Measurements from ENCODE around the gene DENND1B. TPM values are rescaled to one million over a fixed set of nuclear protein-coding genes. Genes with fewer than 3 reads are reported as not detected.
"Not testable (repeated sequence)": the region's sequence is repeated elsewhere in the genome, so short reads cannot be mapped to it uniquely, and the experiment has no call there.

DENND1B gene
- total RNA-seq, 2 donors from 2014 or later = 12.2 to 17.1 TPM

DNA sequence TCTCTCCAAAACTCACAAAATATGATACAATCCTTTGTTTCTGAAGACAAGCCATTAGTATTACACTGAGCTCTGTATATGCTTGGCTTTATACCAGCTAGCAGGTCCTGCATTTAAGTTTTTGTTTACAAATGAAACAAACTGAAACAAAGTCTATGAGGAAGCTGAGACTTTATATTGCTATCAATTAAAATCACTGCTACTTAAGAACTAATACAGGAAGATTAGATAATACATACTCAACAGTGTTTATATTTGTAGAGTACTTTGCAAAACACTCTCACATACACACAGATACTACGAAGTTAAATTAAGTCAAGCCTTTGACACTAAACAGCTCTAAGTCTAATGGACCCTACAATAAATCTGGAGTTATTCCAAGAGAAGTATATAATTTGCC is 259.9 kb downstream of the DENND1B start:
- Mint-ChIP-seq H3K4me3 (no peak overlapping the region), H3K4me1 (no peaks in the 10 kb centered on the region)

DNA sequence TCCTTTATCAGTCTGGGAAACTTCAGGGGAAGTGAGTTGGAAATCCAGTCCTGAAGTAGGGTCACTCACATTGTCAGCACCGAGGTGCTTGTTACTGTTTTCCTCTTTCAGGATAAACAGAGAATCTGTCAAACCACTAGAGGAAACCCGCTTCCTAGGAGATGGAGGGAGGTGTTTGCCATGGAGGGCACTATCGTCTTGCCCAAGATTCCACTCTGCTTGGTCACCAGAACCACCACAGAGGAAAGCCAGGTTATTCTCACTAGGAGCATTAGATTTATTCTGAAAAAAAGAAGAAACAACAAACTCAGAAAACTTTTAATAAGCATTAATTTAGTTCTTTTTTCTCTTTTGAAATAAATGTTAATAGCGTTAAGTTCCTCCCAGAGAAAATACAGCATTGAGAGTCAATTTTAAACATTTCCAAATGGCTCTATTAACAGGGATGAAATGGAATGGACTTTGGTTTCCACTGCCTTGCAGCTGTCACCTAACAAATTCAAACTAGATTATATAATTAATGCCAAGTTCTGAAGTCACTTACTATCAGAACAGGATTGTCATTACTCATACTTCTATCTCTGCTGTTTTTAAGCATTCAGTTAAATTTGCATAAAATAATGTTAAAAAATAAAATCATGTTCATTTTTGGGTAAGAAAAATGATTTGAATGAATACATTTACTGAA is 264.4 kb downstream of the DENND1B start:
- no peaks in the 10 kb centered on the region for H3K27me3 Mint-ChIP-seq
- no peaks in the 10 kb centered on the region for H3K9me3 Mint-ChIP-seq
- H3K36me3 Mint-ChIP-seq (ENCODE audit: low read depth) = peaks cover 41% of the 10 kb centered on the region
- no peak overlapping the region for H3K4me3 Mint-ChIP-seq
- ATAC-seq (replicated peaks) = no peak
- no peaks in the 10 kb centered on the region for H3K4me1 Mint-ChIP-seq
- H3K27ac Mint-ChIP-seq = no peak overlapping the region

More for the DNA sequence above, 259.9 kb downstream of the DENND1B start:
- no peaks in the 10 kb centered on the region for H3K27me3 Mint-ChIP-seq
- no peak overlapping the region for H3K27ac Mint-ChIP-seq
- H3K36me3 Mint-ChIP-seq (ENCODE audit: low read depth) = peaks cover 26% of the 10 kb centered on the region
- H3K9me3 Mint-ChIP-seq = no peaks in the 10 kb centered on the region
- ATAC-seq (replicated peaks) = no peak

DNA sequence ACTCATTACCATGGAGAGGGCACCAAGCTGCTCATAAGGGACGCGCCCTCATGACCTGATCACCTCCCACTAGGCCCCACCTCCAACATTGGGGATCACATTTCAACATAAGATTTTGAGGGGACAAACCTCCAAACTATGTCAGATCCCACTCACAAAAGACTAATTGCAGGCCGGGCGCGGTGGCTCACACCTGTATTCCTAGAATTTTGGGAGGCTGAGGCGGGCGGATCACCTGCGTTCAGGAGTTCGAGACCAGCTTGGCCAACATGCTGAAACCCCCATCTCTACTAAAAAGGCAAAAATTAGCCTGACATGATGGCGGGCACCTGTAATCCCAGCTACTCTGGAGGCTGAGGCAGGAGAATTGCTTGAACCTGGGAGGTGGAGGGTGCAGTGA is 278.6 kb downstream of the DENND1B start:
- ATAC-seq (replicated peaks) = no peak
- no peaks in the 10 kb centered on the region for H3K36me3 Mint-ChIP-seq (ENCODE audit: low read depth)
- no peaks in the 10 kb centered on the region for H3K9me3 Mint-ChIP-seq
- H3K4me1 Mint-ChIP-seq = no peaks in the 10 kb centered on the region
- H3K27me3 Mint-ChIP-seq = no peaks in the 10 kb centered on the region
- H3K4me3 Mint-ChIP-seq = no peak overlapping the region
- H3K27ac Mint-ChIP-seq = no peak overlapping the region

DNA sequence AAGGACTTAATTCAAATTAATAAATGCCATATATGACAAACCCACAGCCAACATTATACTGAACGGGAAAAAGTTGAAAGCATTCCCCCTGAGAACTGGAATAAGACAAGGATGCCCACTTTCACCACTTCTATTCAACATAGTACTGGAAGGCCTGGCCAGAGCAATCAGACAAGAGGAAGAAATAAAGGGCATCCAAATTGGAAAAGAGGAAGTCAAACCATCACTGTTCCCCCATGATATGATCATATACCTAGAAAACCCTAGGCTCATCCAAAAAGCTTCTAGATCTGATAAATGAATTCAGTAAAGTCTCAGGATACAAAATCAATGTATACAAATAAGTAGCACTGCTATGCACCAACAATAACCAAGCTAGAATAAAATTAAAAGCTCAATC is 283.8 kb downstream of the DENND1B start:
- H3K27ac Mint-ChIP-seq; ATAC-seq (replicated peaks); H3K9me3 Mint-ChIP-seq; H3K4me1 Mint-ChIP-seq; H3K4me3 Mint-ChIP-seq; H3K36me3 Mint-ChIP-seq (ENCODE audit: low read depth): not testable (repeated sequence)
- peaks cover 16% of the 10 kb centered on the region for H3K27me3 Mint-ChIP-seq

DNA sequence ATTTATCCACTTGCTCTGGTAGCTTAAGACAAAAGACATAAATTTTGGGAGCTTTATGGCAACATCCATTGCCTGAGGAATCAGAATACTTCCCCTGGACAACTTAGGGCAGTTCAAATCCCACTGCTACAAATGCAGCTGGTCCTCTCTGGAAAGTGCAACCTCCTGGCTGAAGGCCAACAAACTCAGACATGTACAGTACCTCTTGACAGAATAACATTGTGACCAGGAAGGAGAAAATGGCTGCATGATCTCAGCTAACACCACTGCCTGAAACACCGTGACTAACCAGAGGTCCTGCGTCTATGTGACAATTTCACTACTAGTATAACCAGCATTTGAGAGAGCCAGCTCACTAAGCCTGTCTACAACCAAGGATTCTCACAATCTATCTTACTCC is 288.3 kb downstream of the DENND1B start:
- Mint-ChIP-seq H3K27ac (no peak overlapping the region), H3K4me1 (no peaks in the 10 kb centered on the region), H3K36me3 (ENCODE audit: low read depth) (no peaks in the 10 kb centered on the region), H3K9me3 (peaks cover 5% of the 10 kb centered on the region), H3K4me3 (no peak overlapping the region), H3K27me3 (peaks cover 16% of the 10 kb centered on the region)
- no peak for ATAC-seq (replicated peaks)

DNA sequence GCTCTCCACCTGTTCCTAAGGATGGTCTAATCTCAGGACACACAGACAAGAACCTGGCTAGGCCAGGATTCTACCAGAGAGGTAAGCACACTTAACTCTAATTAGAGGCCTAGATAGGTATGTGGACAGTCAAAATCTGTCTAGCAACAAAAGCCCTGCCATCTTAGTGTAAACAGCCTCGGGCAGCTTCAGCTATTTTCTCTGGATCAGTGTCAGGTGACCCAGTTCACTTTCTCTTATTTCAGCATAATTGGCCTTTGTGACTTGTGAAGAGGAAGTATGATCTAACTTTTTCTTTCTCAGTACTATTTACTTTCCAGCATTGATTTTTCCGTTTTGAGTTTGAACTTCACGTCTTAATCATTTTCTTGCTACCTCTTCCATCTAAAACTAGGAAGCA is 289.5 kb downstream of the DENND1B start:
- peaks cover 5% of the 10 kb centered on the region for H3K9me3 Mint-ChIP-seq
- H3K36me3 Mint-ChIP-seq (ENCODE audit: low read depth) = no peaks in the 10 kb centered on the region
- H3K4me3 Mint-ChIP-seq = no peak overlapping the region
- no peak overlapping the region for H3K27ac Mint-ChIP-seq
- peaks cover 4% of the 10 kb centered on the region for H3K4me1 Mint-ChIP-seq
- H3K27me3 Mint-ChIP-seq = peaks cover 15% of the 10 kb centered on the region
- no peak for ATAC-seq (replicated peaks)

DNA sequence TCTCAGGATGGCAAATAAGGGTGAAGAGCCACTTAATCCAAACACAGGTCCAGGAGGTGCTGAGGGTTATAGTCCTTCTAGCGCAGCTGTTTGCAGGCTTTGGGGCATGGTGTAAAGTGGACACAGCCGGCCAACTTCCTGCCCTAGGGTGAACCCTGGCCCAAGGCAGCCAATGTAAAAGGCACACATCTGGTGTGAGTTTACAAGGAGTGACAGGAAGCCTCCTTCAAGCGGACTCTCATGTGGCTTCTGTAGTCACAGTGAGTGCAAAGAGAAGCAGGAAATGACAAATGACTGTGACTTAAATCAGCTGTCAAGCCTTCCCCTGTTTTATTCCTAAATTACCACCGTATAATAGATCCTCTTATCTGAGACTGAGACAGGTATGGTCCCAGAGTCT is 294.2 kb downstream of the DENND1B start:
- Mint-ChIP-seq H3K4me3 (no peak overlapping the region), H3K4me1 (peaks cover 4% of the 10 kb centered on the region)

DNA sequence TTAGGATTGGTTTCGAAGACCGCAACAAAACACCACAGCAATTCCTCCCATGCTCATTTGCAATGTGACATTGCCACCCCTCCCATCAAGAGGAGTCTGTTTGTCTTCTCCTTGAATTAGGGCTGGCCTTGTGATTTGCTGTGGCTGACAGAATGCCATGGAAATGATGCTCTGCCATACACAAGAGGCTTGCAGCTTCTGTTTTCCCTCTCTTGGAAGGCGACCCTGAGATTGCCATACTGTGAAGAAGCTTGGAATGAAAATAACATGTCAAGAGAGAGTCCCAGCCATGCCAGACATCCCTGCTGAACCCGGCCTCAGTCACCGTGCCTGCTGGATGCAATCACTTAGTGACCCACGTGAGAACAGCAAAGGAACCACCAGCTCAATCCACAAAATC is 294.8 kb downstream of the DENND1B start:
- Mint-ChIP-seq H3K27ac (no peak overlapping the region), H3K4me3 (no peak overlapping the region), H3K9me3 (no peaks in the 10 kb centered on the region), H3K36me3 (ENCODE audit: low read depth) (no peaks in the 10 kb centered on the region), H3K27me3 (peaks cover 8% of the 10 kb centered on the region), H3K4me1 (peaks cover 4% of the 10 kb centered on the region)
- no peak for ATAC-seq (replicated peaks)

More for the DNA sequence above, 294.2 kb downstream of the DENND1B start:
- peak; percentile 57 for ATAC-seq (replicated peaks)
- H3K9me3 Mint-ChIP-seq = no peaks in the 10 kb centered on the region
- H3K27ac Mint-ChIP-seq = no peak overlapping the region
- no peaks in the 10 kb centered on the region for H3K36me3 Mint-ChIP-seq (ENCODE audit: low read depth)
- peaks cover 7% of the 10 kb centered on the region for H3K27me3 Mint-ChIP-seq

DNA sequence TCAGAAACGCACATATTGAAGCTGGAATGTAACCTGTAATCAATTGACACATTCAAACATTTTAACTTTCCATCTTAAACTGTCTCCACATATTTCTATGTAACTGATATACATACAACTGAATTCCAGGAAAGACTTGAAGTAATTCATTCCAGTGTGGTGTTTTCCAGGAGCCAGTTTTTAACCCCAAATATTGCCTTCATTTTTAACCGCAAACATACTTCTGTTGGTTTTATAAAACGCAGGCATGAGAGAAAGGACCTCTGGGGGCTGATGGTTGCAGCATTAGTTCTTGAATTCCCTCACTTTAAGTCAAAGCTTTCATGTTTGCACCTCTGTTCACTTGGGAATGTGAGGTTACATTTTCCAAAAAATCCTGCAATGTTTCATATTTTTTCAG is 303.1 kb downstream of the DENND1B start:
- Mint-ChIP-seq H3K36me3 (ENCODE audit: low read depth) (no peaks in the 10 kb centered on the region), H3K4me3 (no peak overlapping the region), H3K4me1 (no peaks in the 10 kb centered on the region), H3K27me3 (peaks cover 4% of the 10 kb centered on the region), H3K9me3 (no peaks in the 10 kb centered on the region), H3K27ac (no peak overlapping the region)
- no peak for ATAC-seq (replicated peaks)

DNA sequence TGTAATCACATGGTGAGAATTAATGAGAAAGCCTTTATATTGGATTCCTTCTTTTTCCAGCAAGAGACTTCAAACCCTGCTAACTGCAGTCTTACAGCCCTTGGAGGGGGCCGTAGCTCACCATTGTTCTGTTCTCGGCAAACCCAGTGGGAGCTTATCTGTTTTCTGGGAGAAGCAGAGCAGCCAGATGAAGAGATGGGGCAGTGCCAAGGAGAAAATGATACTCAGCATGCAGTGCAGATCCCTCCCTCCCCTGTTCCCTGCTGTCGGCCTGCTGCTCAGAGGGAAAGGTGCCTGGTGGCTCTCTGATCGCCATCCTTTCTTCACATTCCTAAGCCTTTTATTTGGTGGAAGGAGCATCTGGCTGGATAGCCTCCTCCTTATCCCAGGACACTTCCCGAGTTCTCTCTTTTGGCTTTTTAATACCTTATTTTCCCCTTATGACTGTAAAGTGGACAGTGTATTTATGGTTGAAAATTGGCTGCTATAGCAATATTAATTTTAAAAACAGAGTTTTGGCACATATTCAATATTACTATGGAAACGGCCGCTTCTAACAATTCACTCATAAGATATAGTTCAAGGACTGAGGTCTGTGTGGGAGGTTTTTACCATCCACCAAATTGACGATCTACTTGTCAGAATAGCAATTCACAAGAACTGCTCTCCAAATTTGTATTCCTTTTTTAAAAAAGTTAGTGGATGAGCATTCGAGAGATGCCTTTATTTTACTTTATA is 303.9 kb downstream of the DENND1B start:
- no peaks in the 10 kb centered on the region for H3K36me3 Mint-ChIP-seq (ENCODE audit: low read depth)
- H3K27me3 Mint-ChIP-seq = peaks cover 4% of the 10 kb centered on the region
- H3K9me3 Mint-ChIP-seq = no peaks in the 10 kb centered on the region
- H3K4me3 Mint-ChIP-seq = no peak overlapping the region
- H3K4me1 Mint-ChIP-seq = no peaks in the 10 kb centered on the region
- no peak for ATAC-seq (replicated peaks)
- no peak overlapping the region for H3K27ac Mint-ChIP-seq

DNA sequence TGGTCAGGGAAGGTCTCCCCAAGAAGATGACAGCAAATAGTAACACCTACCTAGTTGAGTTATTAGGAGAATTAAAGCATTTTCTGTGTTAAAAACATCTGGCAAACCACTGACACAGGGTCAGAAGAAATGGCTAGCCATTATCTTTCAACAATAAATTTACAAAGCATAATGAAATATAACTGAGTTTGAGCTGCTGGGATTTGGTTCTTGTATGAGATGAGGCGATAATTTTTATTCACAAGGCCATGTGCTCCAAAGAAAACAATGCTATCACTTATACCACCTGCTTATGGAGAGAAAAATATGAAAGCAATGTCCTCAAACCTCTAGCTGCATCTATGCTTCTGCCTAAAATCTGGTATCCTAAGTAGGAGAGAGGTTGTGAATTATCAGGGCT is 304.9 kb downstream of the DENND1B start:
- Mint-ChIP-seq H3K36me3 (ENCODE audit: low read depth) (no peaks in the 10 kb centered on the region), H3K4me1 (no peaks in the 10 kb centered on the region), H3K9me3 (no peaks in the 10 kb centered on the region), H3K4me3 (no peak overlapping the region), H3K27me3 (peaks cover 2% of the 10 kb centered on the region), H3K27ac (no peak overlapping the region)
- ATAC-seq (replicated peaks) = no peak

DNA sequence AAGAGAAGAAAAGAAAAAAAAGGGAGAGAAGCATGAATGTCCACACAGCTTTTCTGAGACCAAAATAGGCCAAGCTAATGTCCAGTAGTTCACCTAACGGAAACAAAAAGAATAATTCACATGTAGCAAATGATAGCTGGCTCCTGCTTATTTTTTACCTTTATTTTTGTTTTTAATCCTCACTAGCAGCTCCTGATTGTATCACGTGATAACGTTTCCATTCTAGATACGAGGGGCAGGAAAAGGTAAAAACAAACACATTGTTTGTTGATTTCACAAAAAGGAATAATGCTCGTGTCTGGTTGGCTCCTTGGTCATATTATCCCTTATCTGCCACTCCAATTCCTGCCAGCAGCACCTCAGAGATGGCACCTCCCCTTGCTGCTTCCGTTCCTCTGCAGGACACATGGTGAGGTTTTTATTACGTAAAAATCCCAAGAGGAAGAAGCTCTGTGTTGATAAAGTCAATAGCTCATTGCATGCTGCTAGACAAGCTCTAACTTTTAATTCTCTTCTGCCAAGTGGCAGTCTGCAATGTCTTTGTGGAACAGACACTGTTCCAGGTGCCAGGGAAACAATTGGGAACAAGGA is 305.6 kb downstream of the DENND1B start:
- Mint-ChIP-seq H3K4me3 (no peak overlapping the region), H3K27me3 (no peaks in the 10 kb centered on the region), H3K4me1 (no peaks in the 10 kb centered on the region), H3K9me3 (no peaks in the 10 kb centered on the region), H3K27ac (no peak overlapping the region), H3K36me3 (ENCODE audit: low read depth) (no peaks in the 10 kb centered on the region)
- ATAC-seq (replicated peaks) = no peak

DNA sequence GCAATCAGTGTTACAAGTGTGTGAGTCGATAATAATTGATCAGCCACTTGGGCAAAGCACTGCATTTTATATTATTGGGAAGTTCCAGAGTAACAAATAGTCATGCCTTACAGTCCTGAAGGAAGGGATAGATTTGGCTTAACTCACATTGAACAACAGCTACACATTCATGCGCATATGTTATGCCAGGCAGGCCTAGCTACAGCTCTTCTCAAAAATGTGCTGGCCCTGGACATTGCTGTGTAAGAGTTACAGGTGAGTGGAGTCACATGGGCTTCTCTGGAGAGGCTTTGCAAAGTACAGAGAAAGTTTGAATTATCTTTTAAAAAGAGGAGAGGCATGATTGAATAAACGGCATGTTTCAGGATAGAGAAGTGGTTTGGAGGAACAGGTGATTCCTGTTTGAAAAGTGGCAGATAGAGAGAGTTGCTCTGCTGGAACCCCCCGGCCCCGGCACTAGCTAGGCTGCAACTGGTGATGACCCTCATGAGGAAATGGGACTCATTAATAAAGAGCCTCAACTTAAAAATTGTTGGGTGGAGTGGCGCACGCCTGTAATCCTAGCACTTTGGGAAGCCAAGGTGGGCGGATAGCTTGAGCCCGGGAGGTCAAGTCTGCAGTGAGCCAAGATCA is 306.6 kb downstream of the DENND1B start:
- no peaks in the 10 kb centered on the region for H3K4me1 Mint-ChIP-seq
- H3K36me3 Mint-ChIP-seq (ENCODE audit: low read depth) = no peaks in the 10 kb centered on the region
- no peaks in the 10 kb centered on the region for H3K9me3 Mint-ChIP-seq
- ATAC-seq (replicated peaks) = no peak
- H3K27me3 Mint-ChIP-seq = no peaks in the 10 kb centered on the region
- no peak overlapping the region for H3K4me3 Mint-ChIP-seq
- no peak overlapping the region for H3K27ac Mint-ChIP-seq

DNA sequence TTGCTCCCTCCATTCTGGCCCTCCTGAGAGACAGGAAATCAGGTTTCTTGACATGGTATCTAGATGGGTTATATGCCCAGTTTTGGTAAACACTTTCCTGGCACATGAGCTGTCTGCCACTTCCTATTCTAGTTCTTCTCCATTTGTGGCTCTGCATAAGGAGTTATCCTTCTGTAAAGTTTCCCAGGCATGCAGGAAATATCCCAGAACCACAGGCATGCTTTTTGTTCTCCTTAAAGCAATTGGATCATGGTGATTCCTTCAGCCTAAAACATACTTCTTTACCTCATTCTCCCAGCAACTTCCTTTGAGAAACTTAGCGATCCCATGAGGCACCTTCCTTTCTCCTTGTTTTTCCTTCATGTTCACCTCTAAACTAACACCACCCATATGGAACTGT is 307.4 kb downstream of the DENND1B start:
- H3K36me3 Mint-ChIP-seq (ENCODE audit: low read depth) = no peaks in the 10 kb centered on the region

DNA sequence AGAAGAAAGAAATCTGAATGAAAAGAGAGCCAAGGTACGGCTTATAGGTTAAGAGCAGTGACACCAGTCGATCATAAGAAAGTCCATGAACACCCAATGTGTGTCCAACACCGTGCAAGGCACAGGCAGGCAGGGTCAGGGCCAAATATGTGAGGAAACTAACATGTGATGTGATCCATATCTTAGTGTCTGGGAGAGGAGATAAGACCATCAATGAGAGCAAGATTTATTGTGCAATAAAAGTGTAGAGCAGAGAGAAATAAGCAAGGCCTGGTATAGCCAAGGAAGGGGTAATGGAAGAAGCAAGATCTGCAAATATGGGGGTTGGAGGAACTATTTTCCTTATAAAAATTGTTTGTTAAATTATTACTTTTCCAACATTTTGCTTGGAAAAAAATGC is 308.5 kb downstream of the DENND1B start:
- no peaks in the 10 kb centered on the region for H3K4me1 Mint-ChIP-seq
- no peak overlapping the region for H3K27ac Mint-ChIP-seq
- H3K36me3 Mint-ChIP-seq (ENCODE audit: low read depth) = no peaks in the 10 kb centered on the region
- no peaks in the 10 kb centered on the region for H3K9me3 Mint-ChIP-seq
- no peak for ATAC-seq (replicated peaks)
- H3K4me3 Mint-ChIP-seq = no peak overlapping the region
- no peaks in the 10 kb centered on the region for H3K27me3 Mint-ChIP-seq

More for the DNA sequence above, 307.4 kb downstream of the DENND1B start:
- H3K4me3 Mint-ChIP-seq = no peak overlapping the region
- H3K9me3 Mint-ChIP-seq = no peaks in the 10 kb centered on the region
- no peak for ATAC-seq (replicated peaks)
- H3K27me3 Mint-ChIP-seq = no peaks in the 10 kb centered on the region
- no peaks in the 10 kb centered on the region for H3K4me1 Mint-ChIP-seq
- H3K27ac Mint-ChIP-seq = no peak overlapping the region
